ENCODE results near the gene NABP2.

- TF ChIP-seq, protein P1, sequence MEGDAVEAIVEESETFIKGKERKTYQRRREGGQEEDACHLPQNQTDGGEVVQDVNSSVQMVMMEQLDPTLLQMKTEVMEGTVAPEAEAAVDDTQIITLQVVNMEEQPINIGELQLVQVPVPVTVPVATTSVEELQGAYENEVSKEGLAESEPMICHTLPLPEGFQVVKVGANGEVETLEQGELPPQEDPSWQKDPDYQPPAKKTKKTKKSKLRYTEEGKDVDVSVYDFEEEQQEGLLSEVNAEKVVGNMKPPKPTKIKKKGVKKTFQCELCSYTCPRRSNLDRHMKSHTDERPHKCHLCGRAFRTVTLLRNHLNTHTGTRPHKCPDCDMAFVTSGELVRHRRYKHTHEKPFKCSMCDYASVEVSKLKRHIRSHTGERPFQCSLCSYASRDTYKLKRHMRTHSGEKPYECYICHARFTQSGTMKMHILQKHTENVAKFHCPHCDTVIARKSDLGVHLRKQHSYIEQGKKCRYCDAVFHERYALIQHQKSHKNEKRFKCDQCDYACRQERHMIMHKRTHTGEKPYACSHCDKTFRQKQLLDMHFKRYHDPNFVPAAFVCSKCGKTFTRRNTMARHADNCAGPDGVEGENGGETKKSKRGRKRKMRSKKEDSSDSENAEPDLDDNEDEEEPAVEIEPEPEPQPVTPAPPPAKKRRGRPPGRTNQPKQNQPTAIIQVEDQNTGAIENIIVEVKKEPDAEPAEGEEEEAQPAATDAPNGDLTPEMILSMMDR (IDR thresholded peaks at IDR 0.05 in 4 of 5, conservative IDR thresholded peaks at IDR 0.05 in 1 of 5) = no peak
- TF ChIP-seq POLR2A (IDR thresholded peaks at IDR 0.05) = no peak
Observed at GRCh38 chr12:56236091-56236490, 11.9 kb downstream of the NABP2 start.

Measured in gastrocnemius medialis (tissue), 4 donors.